Stimulated activated CD4-positive, alpha-beta T cell treated with anti-CD3 and anti-CD28 coated beads, TNF-alpha, amount 100 ng/mL, for 1 hour (primary cell): ENCODE measurements around the gene MEOX2.

Experiments used
- DNase-seq, 3 donors: peaks; one replicate each; pipeline ENCODE4 v3.0.0-alpha.2; 2020; ENCODE audit warnings: low read depth in 3 of 3, low spot score in 1 of 3

MEOX2 gene

DNA sequence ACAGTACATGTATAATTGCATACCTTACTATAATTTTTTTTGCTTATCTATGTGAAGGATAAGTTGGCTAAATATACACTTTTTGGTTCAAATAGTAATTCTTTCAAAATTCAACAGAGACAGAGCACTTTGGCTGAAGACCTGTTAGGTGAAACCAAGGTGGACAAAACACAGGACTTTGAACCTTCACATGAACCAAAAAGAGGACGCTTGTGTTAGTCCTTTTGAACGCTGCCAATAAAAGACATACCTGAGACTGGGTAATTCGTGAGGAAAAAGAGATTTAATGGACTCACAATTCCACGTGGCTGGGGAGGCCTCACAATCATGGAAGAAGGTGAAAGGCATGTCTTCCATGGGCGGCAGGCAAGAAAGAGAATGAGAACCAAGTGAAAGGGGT lies 120.0 kb downstream of the MEOX2 start:
- no peak for DNase-seq

DNA sequence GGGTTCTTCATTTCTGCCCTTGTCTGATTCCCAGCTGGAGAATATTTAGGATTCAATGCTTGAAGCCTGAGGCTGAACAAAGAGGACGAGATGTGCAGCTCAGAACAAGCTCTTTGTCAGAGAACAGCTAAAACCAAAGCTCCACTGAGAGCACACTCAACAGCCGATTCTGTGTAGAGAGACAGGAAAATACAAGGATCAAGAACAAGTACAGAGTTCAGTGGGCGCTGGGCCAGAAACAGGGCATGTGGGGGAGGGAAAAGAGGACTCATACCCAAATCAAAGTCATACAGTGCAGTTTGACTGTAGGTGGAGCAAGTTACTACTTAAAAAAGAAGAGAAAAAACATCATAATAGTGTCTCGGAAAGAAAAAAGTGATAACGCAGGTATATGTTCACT lies 124.6 kb downstream of the MEOX2 start, which contains the start of gene AGMO:
Gene AGMO (minus strand): TSS at position 181 of the 400 bp plus-strand sequence.
- no peak for DNase-seq
